Ascending aorta (tissue), 2 donors: ENCODE results near the gene FBXO30. TPM values are rescaled to one million over a fixed set of nuclear protein-coding genes. Genes with fewer than 3 reads are reported as not detected.
A peak's percentile ranks its signal among the peaks of the same experiment; 100 is the strongest.

Experiments used
- DNase-seq, 2 donors: peaks; one replicate each; pipeline ENCODE4 v3.0.0-alpha.2; 2019; ENCODE audit warnings: low spot score in 2 of 2
- H3K27ac ChIP-seq, 2 donors: fragments of 200-600 bp; sonication (generic); one replicate each; pipeline ENCODE4 v1.5.1; 2016 to 2017; ENCODE audit warnings: mild to moderate bottlenecking in 1 of 2
- H3K27me3 ChIP-seq: fragments of 200-600 bp; sonication (generic); one replicate; pipeline ENCODE4 v1.5.1; 2017
- H3K36me3 ChIP-seq, 2 donors: fragments of 200-600 bp; sonication (generic); one replicate each; pipeline ENCODE4 v1.5.1; 2016
- H3K4me1 ChIP-seq, 2 donors: fragments of 200-600 bp; sonication (generic); one replicate each; pipeline ENCODE4 v1.5.1; 2016 to 2017; ENCODE audit warnings: mild to moderate bottlenecking in 1 of 2
- H3K4me3 ChIP-seq, 2 donors: fragments of 200-600 bp; sonication (generic); one replicate each; pipeline ENCODE4 v1.5.1; 2016 to 2017; ENCODE audit warnings: mild to moderate bottlenecking in 1 of 2
- H3K9me3 ChIP-seq, 2 donors: fragments of 200-600 bp; sonication (generic); one replicate each; pipeline ENCODE4 v1.5.1; 2016
- CTCF ChIP-seq, 3 experiments: fragments of 200-600 bp in 2 of 3; fragments of 450-650 bp in 1 of 3; sonication (generic) in 2 of 3; IDR thresholded peaks; one replicate each; pipeline ENCODE4 v1.5.1; 2016 to 2019; ENCODE audit warnings: antibody characterized with exemption in 3 of 3, mild to moderate bottlenecking in 1 of 3, moderate library complexity in 1 of 3
- intact Hi-C: fragments of 100-400 bp; cut with DNase I; formaldehyde crosslinking; loops from one replicate; pipeline ENCODE4 v1.15.1; 2023
- total RNA-seq: library from RNA; depleted of rRNA; stranded (reverse); fragments of >200 nt; gene quantifications from one replicate; pipeline ENCODE4 v1.1.0, GENCODE V29; 2016

Gene FBXO30
- total RNA-seq, 1 donor from 2014 or later = 1.2 TPM

GRCh38 chr6:145809785-145810184 lies 4.8 kb downstream of the FBXO30 start:
- intact Hi-C loops = loop anchor here (5.0 to 10.0 kb wide), 2 partner anchors 738 to 1395 kb away; partner anchors contain the start of gene STXBP5
- Histone ChIP-seq H3K27me3 (no peaks in the 10 kb centered on the region), H3K4me1 (peaks cover 0 to 35% of the 10 kb centered on the region in 2 donors), H3K9me3 (no peaks in the 10 kb centered on the region), H3K27ac (no peak overlapping the region), H3K36me3 (peaks cover 3 to 13% of the 10 kb centered on the region in 2 donors), H3K4me3 (no peak overlapping the region)
- no peak for DNase-seq
- TF ChIP-seq CTCF (IDR thresholded peaks at IDR 0.05) = no peak

GRCh38 chr6:145809211-145809610 lies 5.4 kb downstream of the FBXO30 start:
- no peak overlapping the region for H3K4me3 ChIP-seq
- no peak overlapping the region for H3K27ac ChIP-seq
- H3K27me3 ChIP-seq = no peaks in the 10 kb centered on the region
- no peaks in the 10 kb centered on the region for H3K9me3 ChIP-seq
- DNase-seq = no peak
- intact Hi-C loops = no loop called here
- H3K36me3 ChIP-seq = peaks cover 7 to 14% of the 10 kb centered on the region in 2 donors
- H3K4me1 ChIP-seq = peaks cover 0 to 35% of the 10 kb centered on the region in 2 donors
- TF ChIP-seq CTCF (IDR thresholded peaks at IDR 0.05) = no peak

GRCh38 chr6:145808239-145808638 lies 6.4 kb downstream of the FBXO30 start:
- TF ChIP-seq CTCF (IDR thresholded peaks at IDR 0.05) = no peak
- Histone ChIP-seq H3K9me3 (no peaks in the 10 kb centered on the region), H3K27me3 (no peaks in the 10 kb centered on the region), H3K4me1 (peaks cover 0 to 35% of the 10 kb centered on the region in 2 donors), H3K36me3 (peaks cover 8 to 14% of the 10 kb centered on the region in 2 donors), H3K4me3 (no peak overlapping the region), H3K27ac (no peak overlapping the region)
- intact Hi-C loops = no loop called here
- no peak for DNase-seq

- H3K4me3 ChIP-seq = no peak overlapping the region
- no peak for DNase-seq
- H3K27ac ChIP-seq = no peak overlapping the region
- intact Hi-C loops = no loop called here
- TF ChIP-seq CTCF (IDR thresholded peaks at IDR 0.05) = no peak
- no peaks in the 10 kb centered on the region for H3K27me3 ChIP-seq
- no peaks in the 10 kb centered on the region for H3K9me3 ChIP-seq
- H3K4me1 ChIP-seq = peaks cover 0 to 6% of the 10 kb centered on the region in 2 donors
- H3K36me3 ChIP-seq = peaks cover 18 to 31% of the 10 kb centered on the region in 2 donors
Measured at GRCh38 chr6:145802141-145802540, 12.5 kb downstream of the FBXO30 start.

GRCh38 chr6:145801021-145801420 lies 13.6 kb downstream of the FBXO30 start:
- Histone ChIP-seq H3K4me1 (peaks cover 0 to 8% of the 10 kb centered on the region in 2 donors), H3K27ac (no peak overlapping the region), H3K36me3 (peaks cover 16 to 31% of the 10 kb centered on the region in 2 donors), H3K4me3 (no peak overlapping the region), H3K27me3 (no peaks in the 10 kb centered on the region), H3K9me3 (no peaks in the 10 kb centered on the region)
- DNase-seq = no peak
- intact Hi-C loops = no loop called here
- no peak for TF ChIP-seq CTCF (IDR thresholded peaks at IDR 0.05)

- Histone ChIP-seq H3K27me3 (no peaks in the 10 kb centered on the region), H3K27ac (peak overlapping the region; percentile 35 to 37), H3K4me3 (peak overlapping the region in 1 of 2 donors; percentile 9), H3K9me3 (no peaks in the 10 kb centered on the region), H3K36me3 (peaks cover 4 to 23% of the 10 kb centered on the region in 2 donors), H3K4me1 (peaks cover 0 to 8% of the 10 kb centered on the region in 2 donors)
- DNase-seq = no peak
- intact Hi-C loops = loop anchor here (5.0 kb wide), 1 partner anchor 61 kb away; the partner anchor contains the start of gene EPM2A
- no peak for TF ChIP-seq CTCF (IDR thresholded peaks at IDR 0.05)
Measured at GRCh38 chr6:145798530-145798929, 16.1 kb downstream of the FBXO30 start.
